A549 (cell line): ENCODE results near the gene TUBB2A.

ENCODE experiments used
- NR3C1 ChIP-seq: fragments of >200 bp; sonication (Bioruptor Twin); formaldehyde crosslinking; IDR thresholded peaks from 3 replicates; pipeline ENCODE4 v1.6.1; 2017
- RAD21 ChIP-seq, 2 experiments: fragments of >200 bp in 1 of 2; sonication (Bioruptor Twin) in 1 of 2; formaldehyde crosslinking in 1 of 2; IDR thresholded peaks in 1 of 2; conservative IDR thresholded peaks in 1 of 2; 2 replicates in 1 of 2; 3 replicates in 1 of 2; pipeline ENCODE4 v1.6.1; 2012 to 2018; ENCODE audit warnings: inconsistent platforms in 1 of 2

- TF ChIP-seq RAD21 (conservative IDR thresholded peaks at IDR 0.05 in 1 of 2, IDR thresholded peaks at IDR 0.05 in 1 of 2) (no peak), NR3C1 (no peak)
Measured at GRCh38 chr6:3117912-3118352, 39.4 kb downstream of the TUBB2A start.
